Activated naive CD4-positive, alpha-beta T cell treated with anti-CD3 and anti-CD28 coated beads, Interleukin-2, amount 50 U/mL, for 16 hours (primary cell): ENCODE measurements around the gene ARID4B.
"Not testable (repeated sequence)": the region's sequence is repeated elsewhere in the genome, so short reads cannot be mapped to it uniquely, and the experiment has no call there.

Source experiments
- DNase-seq: peaks from one replicate; pipeline ENCODE4 v3.0.0-alpha.2; 2020

The ARID4B gene

DNA sequence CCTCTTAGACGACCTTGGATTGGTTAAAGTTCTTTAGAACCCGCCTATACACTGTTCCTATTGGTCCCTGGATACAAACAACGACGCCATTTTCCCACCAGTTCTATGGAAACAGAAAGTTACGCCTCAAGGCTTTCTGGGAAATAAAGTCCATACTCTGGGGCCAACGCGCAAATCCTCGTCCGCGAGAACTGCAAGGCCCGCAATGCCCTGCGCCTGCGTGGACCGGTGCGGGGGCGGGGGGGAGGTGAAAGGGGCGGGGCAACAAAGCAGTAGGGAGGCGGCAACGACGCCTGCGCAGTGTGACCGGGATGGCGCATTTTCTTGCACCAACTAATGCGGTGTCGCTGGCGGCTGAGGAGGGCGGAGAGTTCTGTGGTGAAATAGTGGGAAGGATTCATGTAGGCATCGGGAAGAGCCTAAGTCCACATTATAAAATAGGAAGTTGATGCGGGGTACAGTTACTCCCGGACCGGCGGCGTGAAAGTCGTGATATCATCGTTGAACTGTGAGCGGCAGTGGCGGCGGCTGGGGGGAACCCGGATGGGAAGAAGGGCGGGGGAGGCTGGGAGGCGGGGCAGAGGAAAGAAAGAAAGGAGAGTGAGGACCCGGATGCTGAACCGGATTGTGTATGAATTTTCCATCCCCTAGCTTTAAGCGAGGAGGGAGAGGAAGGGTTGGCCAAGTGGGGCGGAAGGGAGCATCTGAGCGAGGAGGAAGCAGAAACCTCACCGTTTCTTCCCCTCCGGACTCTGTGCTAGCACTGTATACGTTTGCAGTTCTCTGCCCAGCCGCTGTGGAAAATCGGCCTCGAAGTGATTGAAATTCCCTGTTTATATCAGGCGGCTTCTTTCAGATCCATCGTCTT, 526 bp upstream of the ARID4B start, which contains the start of gene GGPS1:
Gene GGPS1, plus strand, starts transcription at position 300 of the 868 bp plus-strand sequence. CDS start 6,695 bp downstream, outside the sequence.
- peak; percentile 97 for DNase-seq

DNA sequence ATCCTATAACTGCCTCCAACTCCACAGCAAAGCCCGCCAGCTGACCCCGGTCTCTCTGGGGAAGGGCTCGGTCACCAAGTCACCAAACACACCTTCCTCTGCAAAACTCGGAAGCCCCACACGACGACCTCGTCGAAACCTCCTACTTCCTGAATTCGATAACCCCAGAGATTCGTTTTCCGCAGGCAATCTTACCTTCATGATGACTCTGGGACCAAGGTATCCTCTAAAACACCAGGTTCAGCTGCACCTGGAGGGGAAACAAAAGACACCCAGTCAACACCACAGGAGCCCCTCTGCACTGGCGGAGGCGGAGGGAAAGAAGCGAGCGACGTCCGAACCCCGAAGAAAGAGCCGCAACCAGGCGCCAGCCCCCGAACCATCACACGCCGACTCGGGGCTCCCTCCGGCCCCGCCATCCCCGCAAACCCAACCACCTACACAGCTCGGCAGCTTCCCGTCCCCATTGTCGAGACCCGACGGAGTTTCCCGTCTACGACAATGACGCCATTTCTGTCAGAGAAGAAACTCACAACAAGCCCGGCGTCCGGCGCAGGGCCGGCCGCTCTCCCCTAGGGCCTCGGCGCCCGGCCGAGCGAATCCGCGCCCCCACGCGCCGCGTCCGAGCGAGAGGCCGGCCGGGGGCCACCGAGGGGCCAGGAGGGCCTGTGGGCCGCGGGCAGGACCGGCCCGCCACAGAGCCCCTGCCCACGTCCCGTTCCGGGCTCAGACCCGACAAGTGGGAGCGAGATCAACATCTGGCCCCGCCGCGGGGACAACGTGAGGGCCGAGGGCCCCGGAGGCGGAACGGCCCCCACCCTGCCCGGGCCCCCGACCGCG, 1.0 kb downstream of the ARID4B start:
- peak; percentile 66 for DNase-seq

DNA sequence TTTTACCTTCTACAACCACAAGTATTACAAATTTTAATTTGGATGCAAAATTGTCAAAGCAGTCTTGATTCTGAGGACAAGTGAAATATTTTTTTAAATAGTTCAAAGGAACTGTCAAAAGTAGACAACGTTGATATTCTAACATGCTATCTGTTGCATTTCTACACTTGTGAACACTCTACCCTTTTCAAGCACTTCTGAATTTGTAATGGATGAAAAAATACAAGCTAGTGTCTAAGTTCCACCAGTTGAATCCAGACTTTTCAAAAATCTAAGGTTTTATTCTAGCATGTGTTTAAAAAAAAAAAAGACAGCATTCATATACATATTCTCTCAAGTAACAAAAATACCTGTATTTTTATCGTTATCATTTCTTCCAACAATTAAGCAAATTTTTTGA, 2.1 kb downstream of the ARID4B start:
- DNase-seq = no peak

DNA sequence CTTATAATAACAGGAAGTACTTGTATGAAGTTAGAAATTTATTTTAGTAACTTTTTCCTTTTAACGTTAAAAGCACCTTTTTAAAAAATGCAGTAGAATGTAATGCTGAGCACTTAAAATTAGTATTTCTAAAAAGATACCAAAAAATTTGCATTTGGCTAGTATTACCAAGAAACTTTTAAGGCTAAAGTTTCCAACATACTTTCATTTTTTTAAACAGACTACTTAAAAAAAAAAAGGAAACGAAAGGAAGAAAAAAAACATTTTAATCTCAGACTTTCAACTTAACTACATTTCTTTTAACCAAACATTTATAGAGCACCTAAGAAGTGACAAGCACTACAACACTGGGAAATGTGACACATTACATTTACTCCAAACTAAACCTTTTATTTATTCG, 2.8 kb downstream of the ARID4B start:
- DNase-seq = no peak

DNA sequence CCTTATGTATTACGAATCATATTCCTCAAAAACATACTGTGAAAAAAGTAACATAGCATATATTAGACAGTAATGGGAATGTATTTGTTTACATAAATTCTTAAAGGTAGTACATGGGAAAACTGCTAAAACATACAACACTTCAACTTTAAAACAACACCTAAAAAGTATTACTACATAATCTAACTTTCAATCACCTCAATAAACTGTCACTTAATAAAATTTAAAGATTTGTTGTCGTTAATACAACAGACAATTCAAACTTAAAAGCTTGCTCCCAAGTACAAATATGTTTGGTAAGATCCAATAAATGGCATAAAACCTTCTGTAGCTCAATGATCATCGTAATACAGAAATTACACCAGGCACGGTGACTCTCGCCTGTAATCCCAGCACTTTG, 3.7 kb downstream of the ARID4B start:
- DNase-seq = no peak

DNA sequence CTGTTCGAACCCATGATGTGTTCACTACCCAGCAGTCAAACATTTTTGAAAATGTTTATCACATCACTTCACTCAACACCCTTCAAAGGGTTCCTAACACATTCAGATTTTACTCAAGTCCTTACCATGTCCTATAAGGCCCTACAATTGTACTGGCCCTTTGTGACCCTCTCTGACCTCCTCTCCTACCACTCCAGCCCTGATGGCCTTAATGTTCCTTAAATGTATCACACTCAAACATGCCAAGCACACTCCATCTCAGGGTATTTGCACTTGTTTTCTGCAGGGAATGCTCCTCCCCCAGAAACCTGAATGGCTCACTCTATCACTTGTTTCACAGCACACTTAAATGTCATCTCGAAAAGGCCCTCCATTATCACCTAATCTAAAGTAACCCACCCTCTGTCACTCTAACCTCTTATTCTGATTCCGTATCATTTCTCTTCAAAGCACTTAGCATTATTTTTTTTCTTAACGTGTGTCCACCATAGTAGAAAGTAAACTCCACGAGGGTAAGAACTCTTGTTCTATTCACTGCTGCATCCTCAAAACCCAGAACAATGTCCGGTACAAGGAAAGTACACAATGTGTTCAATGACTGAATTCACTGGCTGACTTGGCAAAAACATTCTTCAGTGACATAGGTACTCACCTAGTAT, 7.3 kb downstream of the ARID4B start:
- no peak for DNase-seq

DNA sequence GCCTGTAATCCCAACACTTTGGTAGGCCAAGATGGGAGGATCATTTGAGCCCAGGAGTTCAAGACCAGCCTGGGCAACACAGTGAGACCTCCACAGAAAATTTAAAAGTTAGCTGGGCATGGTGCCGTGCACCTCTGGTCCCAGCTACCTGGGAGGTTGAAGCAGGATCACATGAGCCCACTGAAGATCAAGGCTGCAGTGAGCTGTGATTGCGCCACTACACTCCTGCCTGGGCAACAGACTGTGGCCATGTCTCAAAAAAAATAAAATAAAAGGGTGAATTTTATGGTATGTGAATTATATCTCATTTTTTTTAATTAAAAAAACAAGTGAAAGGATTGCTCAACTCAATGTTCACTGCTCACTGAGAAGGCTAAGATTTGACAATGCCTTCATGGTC, 8.7 kb downstream of the ARID4B start:
- DNase-seq = no peak

DNA sequence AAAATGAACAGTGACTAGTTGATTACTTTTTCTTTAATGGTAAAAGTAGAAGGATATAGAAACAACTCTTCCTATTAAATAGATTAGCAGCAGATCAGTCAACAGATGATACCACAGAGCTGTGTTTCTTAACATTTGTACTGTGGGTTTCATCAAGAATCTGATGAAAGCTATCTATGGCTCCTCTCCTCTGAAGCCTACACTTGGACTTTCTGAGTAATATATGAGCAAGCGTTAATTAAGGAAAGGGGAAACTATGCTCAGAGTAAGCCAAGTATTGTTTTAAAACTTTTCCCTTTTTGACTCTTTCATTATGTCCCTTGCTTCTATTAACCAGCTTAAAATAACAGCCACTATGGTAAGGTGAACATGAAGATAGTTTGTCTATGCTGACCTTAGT, 10.8 kb downstream of the ARID4B start:
- no peak for DNase-seq

DNA sequence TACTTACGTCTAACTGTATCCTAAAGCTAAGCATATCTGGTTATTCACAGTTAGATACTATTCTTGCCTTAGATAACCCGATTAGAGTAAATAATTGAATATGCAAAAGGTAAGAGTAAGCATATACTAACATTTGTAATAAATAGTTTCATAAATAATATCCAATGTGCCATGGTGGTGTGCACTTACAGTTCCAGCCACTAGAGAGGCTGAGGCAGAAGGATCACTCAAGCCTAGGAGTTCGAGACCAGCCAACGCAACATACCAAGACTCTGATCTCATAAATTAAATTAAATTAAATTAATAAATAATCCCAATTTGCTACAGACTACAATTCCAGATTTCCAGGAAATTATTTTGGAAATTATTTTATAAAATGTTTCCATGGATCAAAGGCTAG, 12.2 kb downstream of the ARID4B start:
- no peak for DNase-seq

DNA sequence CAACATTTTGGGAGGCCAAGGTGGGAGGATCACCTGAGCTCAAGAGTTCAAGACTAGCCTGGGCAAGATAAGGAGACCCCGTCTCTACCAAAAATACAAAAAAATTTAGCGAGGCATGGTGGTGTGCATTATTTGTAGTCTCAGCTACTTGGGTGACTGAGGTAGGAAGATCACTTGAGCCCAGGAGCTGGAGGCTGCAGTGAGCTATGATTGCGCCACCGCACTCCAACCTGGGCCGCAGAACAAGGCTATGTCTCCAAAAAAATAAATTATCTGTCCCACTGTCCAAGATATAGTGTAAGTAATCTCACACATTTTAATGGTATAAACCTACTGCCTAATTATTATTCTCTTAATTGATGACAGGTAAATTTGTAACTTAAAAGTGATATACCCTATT, 12.8 kb downstream of the ARID4B start:
- no peak for DNase-seq

DNA sequence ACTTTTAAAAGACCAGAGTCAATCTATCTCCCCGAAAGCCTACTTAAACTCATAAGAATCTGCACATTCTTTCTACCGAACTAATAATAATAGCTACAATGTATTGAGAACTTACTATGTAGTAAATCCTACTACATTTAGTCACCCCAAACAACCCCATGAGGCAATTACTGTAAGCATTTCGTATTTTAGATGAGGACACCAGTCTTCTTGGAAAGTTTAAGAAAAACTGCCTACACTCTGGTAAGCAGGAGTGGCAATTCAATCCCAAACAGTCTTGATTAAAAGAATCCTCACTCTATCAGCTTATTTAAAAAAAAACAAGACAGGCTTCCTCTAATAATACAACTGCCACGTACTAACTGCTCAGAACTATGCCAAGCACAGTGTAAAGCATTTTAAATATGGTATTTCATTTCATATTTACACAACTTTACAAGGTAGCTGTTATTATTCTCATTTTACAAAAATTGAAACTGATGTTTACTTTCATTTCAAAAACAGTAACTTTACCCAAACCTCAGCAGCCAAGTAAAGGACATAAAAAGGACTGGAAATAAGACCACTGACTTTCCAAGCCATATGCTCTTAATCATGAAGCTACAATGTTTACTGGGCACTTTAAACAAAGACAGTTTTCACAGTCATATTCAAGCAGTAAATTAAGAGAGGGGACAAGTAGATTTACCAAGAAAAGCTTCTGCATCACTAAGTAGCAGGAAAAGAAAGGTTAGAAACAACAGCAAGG, 13.9 kb downstream of the ARID4B start:
- no peak for DNase-seq

DNA sequence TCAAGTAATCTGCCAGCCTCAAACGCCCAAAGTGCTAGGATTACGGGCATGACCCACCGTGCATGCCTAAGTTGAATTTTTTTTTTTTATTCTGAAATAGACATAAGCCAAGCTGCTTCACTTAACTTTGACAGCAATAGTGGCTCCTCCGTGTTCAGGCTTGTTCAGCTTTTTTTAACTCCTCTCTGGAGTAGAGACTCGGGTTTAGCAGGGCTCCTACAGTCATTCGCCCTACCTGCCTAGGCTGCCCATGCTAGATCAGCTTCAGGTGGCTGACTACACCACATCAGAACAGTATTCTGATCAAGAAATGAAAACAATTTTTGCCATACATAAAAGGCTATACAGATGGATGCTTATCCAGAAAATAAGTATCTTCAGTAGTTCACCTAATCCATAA, 14.7 kb downstream of the ARID4B start:
- DNase-seq = no peak

DNA sequence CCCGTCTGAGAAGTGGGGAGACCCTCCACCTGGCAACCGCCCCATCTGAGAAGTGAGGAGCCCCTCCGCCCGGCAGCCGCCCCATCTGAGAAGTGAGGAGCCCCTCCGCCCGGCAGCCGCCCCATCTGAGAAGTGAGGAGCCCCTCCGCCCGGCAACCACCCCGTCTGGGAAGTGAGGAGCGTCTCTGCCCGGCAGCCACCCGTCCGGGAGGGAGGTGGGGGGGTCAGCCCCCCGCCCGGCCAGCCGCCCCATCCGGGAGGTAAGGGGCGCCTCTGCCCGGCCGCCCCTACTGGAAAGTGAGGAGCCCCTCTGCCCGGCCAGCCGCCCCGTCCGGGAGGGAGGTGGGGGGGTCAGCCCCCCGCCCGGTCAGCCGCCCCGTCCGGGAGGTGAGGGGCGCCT, 18.8 kb downstream of the ARID4B start:
- not testable (repeated sequence) for DNase-seq

DNA sequence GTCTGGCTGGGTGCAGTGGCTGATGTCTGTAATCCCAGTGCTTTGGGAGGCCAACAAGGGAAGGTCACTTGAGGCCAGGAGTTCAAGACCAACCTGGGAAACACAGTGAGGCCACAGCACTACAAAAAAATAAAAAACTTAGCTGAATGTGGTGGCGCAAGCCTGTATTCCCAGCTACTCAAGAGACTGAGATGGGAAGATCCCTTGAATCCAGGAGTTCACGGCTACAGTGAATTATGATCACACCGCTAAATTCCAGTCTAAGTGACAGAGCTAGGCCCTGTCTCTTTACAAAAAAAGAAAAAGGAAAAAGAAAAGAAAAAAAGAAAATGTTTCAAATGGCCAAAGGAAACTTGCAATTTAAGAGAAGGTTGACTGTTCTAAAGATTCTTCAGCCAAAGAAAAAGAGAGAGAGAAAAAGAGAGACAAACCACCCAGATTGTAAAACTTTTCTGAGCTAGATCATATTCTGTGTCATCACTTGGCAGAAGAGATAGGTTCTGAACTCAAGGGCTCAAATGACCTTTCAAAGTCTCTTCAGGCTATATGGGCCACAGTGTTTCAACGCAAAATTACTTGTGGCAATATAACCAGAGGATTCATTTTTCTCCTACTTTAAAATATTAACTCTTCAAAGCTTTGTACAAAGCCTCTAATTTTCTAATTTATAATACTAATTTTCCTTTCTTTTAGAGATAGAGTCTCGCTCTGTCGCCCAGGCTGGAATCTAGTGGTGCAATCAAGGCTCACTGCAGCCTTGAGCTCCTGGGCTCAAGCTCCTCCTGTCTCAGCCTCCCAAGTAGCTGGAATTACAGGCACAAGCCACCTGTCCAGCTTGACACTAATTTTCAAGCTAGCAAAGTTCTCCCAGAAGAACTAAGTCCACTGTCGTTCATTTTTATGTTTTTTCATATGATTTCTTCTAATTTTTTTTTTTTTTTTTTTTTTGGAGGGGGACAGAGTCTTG, 20.5 kb downstream of the ARID4B start:
- DNase-seq = no peak

DNA sequence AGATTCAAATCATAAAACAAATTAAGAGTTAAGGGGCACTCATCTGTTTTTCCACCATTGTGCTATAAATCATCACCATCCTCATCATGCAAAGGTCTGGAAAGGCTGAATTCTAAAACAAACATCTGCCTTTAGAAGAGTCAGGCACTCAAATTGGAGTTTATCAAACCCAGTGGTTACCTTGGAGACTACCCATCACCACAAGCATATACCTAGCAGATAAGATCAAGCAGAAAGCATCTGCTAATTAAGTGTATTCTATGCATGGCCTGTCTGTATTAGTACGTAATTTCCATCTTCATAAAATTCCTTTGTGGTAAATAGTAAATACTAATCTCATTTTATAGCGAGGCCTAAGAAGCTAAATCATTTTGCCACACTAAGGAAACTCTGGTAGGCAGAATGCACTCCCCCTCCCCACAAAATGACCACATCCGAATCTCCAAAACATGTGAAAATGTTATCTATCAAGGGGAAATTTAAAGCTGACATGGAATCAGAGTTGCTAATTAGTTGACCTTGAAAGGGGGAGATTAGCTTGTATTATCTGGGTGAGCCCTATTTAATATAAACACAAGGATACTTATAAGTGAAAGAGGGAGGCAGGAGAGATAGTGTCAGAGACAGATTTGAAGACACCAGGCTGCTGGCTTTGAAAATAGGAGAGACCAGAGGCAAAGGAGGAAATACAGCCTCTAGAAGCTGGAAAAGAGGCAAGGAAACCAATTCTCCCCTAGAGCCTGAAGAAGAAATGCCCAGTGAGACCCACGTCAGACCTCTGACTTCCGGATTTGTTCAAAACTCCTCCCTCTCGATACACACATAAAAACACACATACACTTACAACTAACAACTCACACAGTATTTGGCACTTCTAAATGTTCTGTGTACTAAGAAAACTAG, 23.2 kb downstream of the ARID4B start:
- DNase-seq = no peak

DNA sequence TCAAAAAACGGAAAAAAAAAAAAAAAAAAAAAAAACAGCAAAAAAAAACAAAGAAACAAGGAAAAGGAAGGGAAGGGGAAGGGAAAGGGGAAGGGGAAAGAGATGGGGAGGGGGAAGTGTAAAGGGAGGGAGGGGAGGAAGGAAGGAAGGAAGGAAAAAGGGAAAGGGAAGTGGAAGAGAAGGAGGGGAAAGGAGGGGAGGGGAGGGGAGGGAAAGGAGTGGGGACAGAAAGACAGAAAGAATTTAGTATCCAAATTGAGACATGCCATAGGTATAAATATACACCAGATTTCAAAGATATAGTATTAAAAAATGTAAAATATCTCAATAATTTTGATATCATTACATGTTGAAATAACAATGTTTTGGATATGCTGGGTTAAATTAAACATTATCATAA, 25.8 kb downstream of the ARID4B start:
- DNase-seq = no peak

DNA sequence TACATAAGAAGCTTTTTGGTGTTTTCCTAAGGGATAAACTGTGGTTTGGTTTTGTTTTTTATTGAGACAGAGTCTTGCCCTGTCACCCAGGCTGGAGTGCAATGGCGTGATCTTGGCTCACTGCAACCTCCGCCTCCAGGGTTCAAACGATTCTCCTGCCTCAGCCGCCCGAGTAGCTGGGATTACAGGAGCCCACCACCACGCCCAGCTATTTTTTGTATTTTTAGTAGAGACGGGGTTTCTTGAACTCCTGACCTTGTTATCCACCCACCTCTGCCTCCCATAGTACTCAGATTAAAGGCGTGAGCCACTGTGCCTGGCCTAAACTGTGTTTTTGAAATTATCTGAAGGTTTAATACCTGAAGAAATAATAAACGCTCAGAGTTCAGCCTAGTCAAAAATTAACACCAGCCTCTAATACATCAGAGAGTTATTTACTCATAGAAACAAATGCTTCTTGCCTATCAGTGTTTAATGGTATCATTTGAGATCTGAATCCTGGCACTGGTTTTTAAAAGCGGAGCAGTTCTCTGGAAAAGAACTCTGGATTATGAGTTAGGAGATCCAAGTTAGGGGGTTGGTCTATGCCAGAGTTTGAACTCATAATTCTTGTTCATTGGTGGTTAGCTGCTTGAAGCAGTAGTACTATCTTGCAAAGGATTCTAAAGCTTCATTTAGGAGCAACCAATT, 28.7 kb downstream of the ARID4B start:
- DNase-seq = no peak

DNA sequence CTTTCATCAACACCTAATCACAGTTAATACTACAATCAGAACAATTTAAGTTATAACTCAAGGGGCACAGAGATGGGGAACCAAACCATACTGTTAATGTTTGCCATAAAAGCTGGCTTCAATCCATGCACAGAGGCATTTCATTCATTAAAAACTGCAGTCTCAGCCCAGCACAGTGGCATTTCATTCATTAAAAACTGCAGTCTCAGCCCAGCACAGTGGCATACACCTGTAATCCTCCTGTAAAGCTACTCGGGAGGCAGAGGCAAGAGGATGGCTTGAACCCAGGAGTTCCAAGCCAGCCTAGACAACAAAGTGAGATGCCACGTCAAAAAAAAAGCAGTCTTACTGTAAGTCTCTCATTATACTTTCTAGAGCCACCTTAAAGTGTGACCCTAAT, 29.2 kb downstream of the ARID4B start:
- no peak for DNase-seq

DNA sequence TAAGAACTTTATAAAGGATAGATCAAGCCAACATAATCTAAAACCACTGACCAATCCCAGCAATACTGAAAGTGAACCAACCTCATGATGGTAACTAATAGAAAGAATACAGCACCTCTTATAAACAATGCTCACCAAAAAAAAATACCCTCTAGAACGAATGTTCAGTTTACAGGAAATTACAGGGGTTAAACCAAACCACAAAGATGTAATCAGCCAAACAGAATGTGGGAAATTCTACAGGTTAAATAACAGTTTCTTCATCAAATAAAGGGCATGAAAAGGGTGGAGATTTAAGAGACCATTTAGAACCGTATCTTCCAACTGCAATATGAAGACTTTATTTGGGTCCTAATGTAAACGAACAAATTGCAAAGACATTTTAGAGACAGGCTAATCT, 30.4 kb downstream of the ARID4B start:
- no peak for DNase-seq

DNA sequence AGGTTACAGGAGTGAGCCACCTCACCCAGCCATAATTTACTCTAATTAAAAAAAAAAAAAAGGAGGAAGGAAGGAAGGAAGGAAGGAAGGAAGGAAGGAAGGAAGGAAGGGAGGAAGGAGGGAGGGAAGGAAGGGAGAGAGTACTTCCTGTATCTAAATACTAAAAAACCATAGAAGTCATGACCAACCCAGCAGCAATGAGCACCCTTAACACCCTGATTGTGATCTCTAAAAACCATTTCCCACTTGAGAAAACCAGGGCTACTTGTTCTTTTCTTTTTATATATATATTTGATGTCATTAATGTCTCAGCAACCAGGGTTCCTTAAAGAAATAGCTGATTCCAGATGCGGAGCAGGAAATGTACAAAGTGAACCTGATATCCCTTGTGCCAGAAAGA, 31.2 kb downstream of the ARID4B start:
- DNase-seq = no peak
